AG09319 (cell line): ENCODE results near the gene FSD2.

Experiments
- DNase-seq: peaks from one replicate; pipeline ENCODE4 v3.0.0-alpha.2; 2010; ENCODE audit warnings: low read depth; ENCODE audit errors: extremely low read depth
- CTCF ChIP-seq: IDR thresholded peaks from 2 replicates; pipeline ENCODE4 v1.5.1; 2011; ENCODE audit warnings: low read depth, mild to moderate bottlenecking, inconsistent platforms, low read length, moderate library complexity

FSD2 gene

GRCh38 chr15:82805994-82806406 is at the start of gene FSD2:
FSD2 (minus strand) TSS chr15:82806069; CDS start chr15:82787390, 18,679 bp downstream.
- TF ChIP-seq CTCF: no peak
- no peak for DNase-seq

- DNase-seq: no peak
- TF ChIP-seq CTCF: no peak
These were observed 48.7 kb upstream of the FSD2 start for GRCh38 chr15:82854554-82854953.

- TF ChIP-seq CTCF: no peak
- no peak for DNase-seq
These were observed 47.2 kb upstream of the FSD2 start for GRCh38 chr15:82852941-82853561.

- TF ChIP-seq CTCF: no peak
These were observed 46.2 kb upstream of the FSD2 start for GRCh38 chr15:82851981-82852511.

GRCh38 chr15:82851306-82851850 is 45.5 kb upstream of the FSD2 start:
- DNase-seq: no peak
- TF ChIP-seq CTCF: no peak

More at GRCh38 chr15:82851981-82852511, 46.2 kb upstream of the FSD2 start:
- DNase-seq: no peak

GRCh38 chr15:82850731-82851130 is 44.9 kb upstream of the FSD2 start:
- DNase-seq: no peak
- TF ChIP-seq CTCF: no peak

GRCh38 chr15:82849556-82850512 is 44.0 kb upstream of the FSD2 start:
- peak; percentile 62 for DNase-seq
- peak; percentile 74 for TF ChIP-seq CTCF
